Measurements from ENCODE around the gene CCNI. TPM values are rescaled to one million over a fixed set of nuclear protein-coding genes. Genes with fewer than 3 reads are reported as not detected.

The CCNI gene
- total and polyA plus RNA-seq, 2 of the 13 experiments (the other 11 are each of a cell fraction or from before 2014, with no cell fraction given), result 43.5 to 122 TPM

DNA sequence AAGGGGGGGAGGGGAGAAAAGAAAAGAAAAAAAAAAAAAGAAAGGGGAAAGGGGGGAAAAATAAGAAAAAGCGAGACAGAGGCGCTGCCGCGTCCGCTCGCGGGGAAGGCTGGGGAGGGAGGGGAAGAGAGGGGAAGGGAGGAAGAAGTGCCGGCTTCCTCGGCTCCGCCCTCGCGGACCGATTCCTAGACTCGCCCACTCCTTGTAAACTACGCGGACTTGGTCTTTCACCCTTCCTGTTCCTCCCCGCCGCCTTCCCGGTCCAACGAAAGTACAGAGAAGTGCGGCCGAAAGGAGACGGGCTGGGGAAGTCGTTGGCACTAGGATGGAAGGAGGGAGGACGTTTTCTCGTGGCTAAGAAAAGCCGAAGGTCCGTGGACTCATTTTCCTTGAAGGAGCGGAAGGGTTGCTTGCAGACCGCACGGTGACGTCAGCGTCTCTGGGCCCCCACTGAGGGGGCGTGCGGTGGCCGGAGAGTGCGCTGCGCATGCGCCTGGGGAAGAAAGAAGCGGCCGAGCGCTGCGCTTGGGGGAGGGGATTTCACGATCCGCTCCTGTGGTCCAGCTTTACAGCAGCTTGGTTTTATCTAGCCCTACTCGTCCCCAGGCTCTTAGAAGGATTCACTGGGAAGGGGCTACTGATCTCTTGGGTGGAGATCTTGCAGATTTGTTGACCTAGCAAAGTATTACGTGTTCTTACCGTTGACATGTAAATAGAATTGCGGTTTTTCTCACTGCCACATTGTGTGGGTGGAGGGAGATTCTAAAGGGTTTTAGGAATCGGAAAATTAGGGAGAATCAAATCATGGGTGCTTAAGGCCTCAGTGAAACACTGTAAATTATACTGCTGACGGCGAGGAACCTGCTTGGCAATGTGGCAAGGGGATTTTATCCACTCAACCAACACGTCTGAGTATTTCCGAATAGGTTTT lies at the start of gene CCNI (continued):
- TF ChIP-seq KAT8 (CRISPR knock-in tag; IDR thresholded peaks at IDR 0.05) (peak; percentile 91), SKI (IDR thresholded peaks at IDR 0.05; ENCODE audit: partially characterized antibody) (peak; percentile 87), ZNF20 (CRISPR knock-in tag; IDR thresholded peaks at IDR 0.05) (0 out of 2 replicates have a peak, but pooled peaks have one; percentile 68), TCF7 (IDR thresholded peaks at IDR 0.05; ENCODE audit: low read depth) (no peak), ZBTB38 (CRISPR knock-in tag; IDR thresholded peaks at IDR 0.05) (peak; percentile 61; the same call in 1 of the 2 replicates), ZFP36L2 (CRISPR knock-in tag; IDR thresholded peaks at IDR 0.05) (no peak), SP1 (IDR thresholded peaks at IDR 0.05) (no peak), SP1 (CRISPR knock-in tag; IDR thresholded peaks at IDR 0.05) (peak; percentile 95), NCOA2 (CRISPR knock-in tag; IDR thresholded peaks at IDR 0.05) (peak; percentile 60), MTF2 (CRISPR knock-in tag; IDR thresholded peaks at IDR 0.05; ENCODE audit: borderline replicate concordance) (no peak), AGO2 (optimal IDR thresholded peaks at IDR 0.05; ENCODE audit: low read depth, low read length) (no peak), DNMT3B (CRISPR knock-in tag; conservative IDR thresholded peaks at IDR 0.05) (no peak), RARA (CRISPR knock-in tag; IDR thresholded peaks at IDR 0.05) (no peak)
- TF ChIP-seq, protein P1, sequence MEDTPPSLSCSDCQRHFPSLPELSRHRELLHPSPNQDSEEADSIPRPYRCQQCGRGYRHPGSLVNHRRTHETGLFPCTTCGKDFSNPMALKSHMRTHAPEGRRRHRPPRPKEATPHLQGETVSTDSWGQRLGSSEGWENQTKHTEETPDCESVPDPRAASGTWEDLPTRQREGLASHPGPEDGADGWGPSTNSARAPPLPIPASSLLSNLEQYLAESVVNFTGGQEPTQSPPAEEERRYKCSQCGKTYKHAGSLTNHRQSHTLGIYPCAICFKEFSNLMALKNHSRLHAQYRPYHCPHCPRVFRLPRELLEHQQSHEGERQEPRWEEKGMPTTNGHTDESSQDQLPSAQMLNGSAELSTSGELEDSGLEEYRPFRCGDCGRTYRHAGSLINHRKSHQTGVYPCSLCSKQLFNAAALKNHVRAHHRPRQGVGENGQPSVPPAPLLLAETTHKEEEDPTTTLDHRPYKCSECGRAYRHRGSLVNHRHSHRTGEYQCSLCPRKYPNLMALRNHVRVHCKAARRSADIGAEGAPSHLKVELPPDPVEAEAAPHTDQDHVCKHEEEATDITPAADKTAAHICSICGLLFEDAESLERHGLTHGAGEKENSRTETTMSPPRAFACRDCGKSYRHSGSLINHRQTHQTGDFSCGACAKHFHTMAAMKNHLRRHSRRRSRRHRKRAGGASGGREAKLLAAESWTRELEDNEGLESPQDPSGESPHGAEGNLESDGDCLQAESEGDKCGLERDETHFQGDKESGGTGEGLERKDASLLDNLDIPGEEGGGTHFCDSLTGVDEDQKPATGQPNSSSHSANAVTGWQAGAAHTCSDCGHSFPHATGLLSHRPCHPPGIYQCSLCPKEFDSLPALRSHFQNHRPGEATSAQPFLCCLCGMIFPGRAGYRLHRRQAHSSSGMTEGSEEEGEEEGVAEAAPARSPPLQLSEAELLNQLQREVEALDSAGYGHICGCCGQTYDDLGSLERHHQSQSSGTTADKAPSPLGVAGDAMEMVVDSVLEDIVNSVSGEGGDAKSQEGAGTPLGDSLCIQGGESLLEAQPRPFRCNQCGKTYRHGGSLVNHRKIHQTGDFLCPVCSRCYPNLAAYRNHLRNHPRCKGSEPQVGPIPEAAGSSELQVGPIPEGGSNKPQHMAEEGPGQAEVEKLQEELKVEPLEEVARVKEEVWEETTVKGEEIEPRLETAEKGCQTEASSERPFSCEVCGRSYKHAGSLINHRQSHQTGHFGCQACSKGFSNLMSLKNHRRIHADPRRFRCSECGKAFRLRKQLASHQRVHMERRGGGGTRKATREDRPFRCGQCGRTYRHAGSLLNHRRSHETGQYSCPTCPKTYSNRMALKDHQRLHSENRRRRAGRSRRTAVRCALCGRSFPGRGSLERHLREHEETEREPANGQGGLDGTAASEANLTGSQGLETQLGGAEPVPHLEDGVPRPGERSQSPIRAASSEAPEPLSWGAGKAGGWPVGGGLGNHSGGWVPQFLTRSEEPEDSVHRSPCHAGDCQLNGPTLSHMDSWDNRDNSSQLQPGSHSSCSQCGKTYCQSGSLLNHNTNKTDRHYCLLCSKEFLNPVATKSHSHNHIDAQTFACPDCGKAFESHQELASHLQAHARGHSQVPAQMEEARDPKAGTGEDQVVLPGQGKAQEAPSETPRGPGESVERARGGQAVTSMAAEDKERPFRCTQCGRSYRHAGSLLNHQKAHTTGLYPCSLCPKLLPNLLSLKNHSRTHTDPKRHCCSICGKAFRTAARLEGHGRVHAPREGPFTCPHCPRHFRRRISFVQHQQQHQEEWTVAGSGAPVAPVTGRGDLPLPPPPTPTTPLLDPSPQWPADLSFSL (CRISPR knock-in tag; IDR thresholded peaks at IDR 0.05), result no peak
- TF ChIP-seq, protein P2, sequence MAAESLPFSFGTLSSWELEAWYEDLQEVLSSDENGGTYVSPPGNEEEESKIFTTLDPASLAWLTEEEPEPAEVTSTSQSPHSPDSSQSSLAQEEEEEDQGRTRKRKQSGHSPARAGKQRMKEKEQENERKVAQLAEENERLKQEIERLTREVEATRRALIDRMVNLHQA (CRISPR knock-in tag; IDR thresholded peaks at IDR 0.05), result no peak
- TF ChIP-seq, protein P3, sequence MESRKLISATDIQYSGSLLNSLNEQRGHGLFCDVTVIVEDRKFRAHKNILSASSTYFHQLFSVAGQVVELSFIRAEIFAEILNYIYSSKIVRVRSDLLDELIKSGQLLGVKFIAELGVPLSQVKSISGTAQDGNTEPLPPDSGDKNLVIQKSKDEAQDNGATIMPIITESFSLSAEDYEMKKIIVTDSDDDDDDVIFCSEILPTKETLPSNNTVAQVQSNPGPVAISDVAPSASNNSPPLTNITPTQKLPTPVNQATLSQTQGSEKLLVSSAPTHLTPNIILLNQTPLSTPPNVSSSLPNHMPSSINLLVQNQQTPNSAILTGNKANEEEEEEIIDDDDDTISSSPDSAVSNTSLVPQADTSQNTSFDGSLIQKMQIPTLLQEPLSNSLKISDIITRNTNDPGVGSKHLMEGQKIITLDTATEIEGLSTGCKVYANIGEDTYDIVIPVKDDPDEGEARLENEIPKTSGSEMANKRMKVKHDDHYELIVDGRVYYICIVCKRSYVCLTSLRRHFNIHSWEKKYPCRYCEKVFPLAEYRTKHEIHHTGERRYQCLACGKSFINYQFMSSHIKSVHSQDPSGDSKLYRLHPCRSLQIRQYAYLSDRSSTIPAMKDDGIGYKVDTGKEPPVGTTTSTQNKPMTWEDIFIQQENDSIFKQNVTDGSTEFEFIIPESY (CRISPR knock-in tag; IDR thresholded peaks at IDR 0.05), result 0 out of 2 replicates have a peak, but pooled peaks have one; percentile 20
- TF ChIP-seq, protein P4, sequence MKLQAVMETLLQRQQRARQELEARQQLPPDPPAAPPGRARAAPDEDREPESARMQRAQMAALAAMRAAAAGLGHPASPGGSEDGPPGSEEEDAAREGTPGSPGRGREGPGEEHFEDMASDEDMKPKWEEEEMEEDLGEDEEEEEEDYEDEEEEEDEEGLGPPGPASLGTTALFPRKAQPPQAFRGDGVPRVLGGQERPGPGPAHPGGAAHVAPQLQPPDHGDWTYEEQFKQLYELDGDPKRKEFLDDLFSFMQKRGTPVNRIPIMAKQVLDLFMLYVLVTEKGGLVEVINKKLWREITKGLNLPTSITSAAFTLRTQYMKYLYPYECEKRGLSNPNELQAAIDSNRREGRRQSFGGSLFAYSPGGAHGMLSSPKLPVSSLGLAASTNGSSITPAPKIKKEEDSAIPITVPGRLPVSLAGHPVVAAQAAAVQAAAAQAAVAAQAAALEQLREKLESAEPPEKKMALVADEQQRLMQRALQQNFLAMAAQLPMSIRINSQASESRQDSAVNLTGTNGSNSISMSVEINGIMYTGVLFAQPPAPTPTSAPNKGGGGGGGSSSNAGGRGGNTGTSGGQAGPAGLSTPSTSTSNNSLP (IDR thresholded peaks at IDR 0.05; ENCODE audit: low read depth, low read length), result 0 out of 2 replicates have a peak, but pooled peaks have one; percentile 5
- TF ChIP-seq, protein P5, sequence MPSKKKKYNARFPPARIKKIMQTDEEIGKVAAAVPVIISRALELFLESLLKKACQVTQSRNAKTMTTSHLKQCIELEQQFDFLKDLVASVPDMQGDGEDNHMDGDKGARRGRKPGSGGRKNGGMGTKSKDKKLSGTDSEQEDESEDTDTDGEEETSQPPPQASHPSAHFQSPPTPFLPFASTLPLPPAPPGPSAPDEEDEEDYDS (CRISPR knock-in tag; IDR thresholded peaks at IDR 0.05), result peak; percentile 76
